ENCODE data around the gene GPR173.

Gene GPR173

GRCh38 chrX:53089224-53089842 lies 40.7 kb downstream of the GPR173 start:
- no peak for DNase-seq (ENCODE audit: low read depth in 2 of 2)

- DNase-seq (ENCODE audit: low read depth in 2 of 2): no peak
These were observed 41.3 kb downstream of the GPR173 start for GRCh38 chrX:53089925-53090324.

- DNase-seq (ENCODE audit: low read depth in 2 of 2): no peak
These were observed 42.8 kb downstream of the GPR173 start for GRCh38 chrX:53091354-53091753.

GRCh38 chrX:53093177-53093655 lies 44.6 kb downstream of the GPR173 start:
- peak; percentile 60 to 67 for DNase-seq (ENCODE audit: low read depth in 2 of 2)

- peak; percentile 69 to 71 for DNase-seq (ENCODE audit: low read depth in 2 of 2)
These were observed 45.4 kb downstream of the GPR173 start, which contains the start of gene KANTR for GRCh38 chrX:53093748-53094581. Gene KANTR, plus strand, starts transcription at chrX:53094142. Its CDS starts 30,131 bp downstream, at chrX:53124273.

GRCh38 chrX:53094582-53094905 lies 46.0 kb downstream of the GPR173 start:
- no peak for DNase-seq (ENCODE audit: low read depth in 2 of 2)

- DNase-seq (ENCODE audit: low read depth in 2 of 2): no peak
These were observed 47.2 kb downstream of the GPR173 start for GRCh38 chrX:53095796-53096195.

GRCh38 chrX:53114864-53115549 lies 66.4 kb downstream of the GPR173 start:
- DNase-seq (ENCODE audit: low read depth in 2 of 2): no peak

GRCh38 chrX:53115550-53115874 lies 66.9 kb downstream of the GPR173 start:
- no peak for DNase-seq (ENCODE audit: low read depth in 2 of 2)

GRCh38 chrX:53116101-53116500 lies 67.5 kb downstream of the GPR173 start:
- DNase-seq (ENCODE audit: low read depth in 2 of 2): no peak

GRCh38 chrX:53122013-53122412 lies 73.4 kb downstream of the GPR173 start:
- DNase-seq (ENCODE audit: low read depth in 2 of 2): no peak

GRCh38 chrX:53125506-53125905 lies 76.9 kb downstream of the GPR173 start:
- no peak for DNase-seq (ENCODE audit: low read depth in 2 of 2)

GRCh38 chrX:53126377-53126776 lies 77.8 kb downstream of the GPR173 start:
- no peak for DNase-seq (ENCODE audit: low read depth in 2 of 2)

- DNase-seq (ENCODE audit: low read depth in 2 of 2): no peak
These were observed 79.6 kb downstream of the GPR173 start for GRCh38 chrX:53128097-53128749.

Measured in stimulated activated CD8-positive, alpha-beta memory T cell treated with anti-CD3 and anti-CD28 coated beads, Interleukin-15, amount 100 ng/mL, for 48 hours (primary cell).